ENCODE results near the gene DCAF5. TPM values are rescaled to one million over a fixed set of nuclear protein-coding genes. Genes with fewer than 3 reads are reported as not detected.

The DCAF5 gene
- total RNA-seq, 1 donor from 2014 or later, result 14.5 TPM

DNA sequence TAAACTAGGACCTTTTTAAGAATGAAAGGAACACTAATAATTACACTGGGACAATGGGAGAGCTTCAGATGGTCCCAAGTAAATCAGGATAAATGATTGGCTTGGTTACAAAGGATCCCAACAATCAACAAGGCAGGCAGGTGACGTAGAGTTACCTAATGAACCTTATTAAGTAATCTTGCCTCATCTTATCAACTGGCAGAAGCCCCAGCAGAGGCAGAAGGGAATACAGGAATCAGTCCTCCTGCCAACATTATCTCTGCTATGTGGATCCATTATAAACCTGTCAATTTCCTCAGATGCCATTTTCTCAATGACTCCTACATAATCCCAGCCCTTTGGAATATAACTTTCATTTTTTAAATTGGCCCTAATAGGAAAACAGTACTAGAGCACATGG, 11.4 kb downstream of the DCAF5 start:
- TF ChIP-seq, protein P1, sequence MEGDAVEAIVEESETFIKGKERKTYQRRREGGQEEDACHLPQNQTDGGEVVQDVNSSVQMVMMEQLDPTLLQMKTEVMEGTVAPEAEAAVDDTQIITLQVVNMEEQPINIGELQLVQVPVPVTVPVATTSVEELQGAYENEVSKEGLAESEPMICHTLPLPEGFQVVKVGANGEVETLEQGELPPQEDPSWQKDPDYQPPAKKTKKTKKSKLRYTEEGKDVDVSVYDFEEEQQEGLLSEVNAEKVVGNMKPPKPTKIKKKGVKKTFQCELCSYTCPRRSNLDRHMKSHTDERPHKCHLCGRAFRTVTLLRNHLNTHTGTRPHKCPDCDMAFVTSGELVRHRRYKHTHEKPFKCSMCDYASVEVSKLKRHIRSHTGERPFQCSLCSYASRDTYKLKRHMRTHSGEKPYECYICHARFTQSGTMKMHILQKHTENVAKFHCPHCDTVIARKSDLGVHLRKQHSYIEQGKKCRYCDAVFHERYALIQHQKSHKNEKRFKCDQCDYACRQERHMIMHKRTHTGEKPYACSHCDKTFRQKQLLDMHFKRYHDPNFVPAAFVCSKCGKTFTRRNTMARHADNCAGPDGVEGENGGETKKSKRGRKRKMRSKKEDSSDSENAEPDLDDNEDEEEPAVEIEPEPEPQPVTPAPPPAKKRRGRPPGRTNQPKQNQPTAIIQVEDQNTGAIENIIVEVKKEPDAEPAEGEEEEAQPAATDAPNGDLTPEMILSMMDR (conservative IDR thresholded peaks at IDR 0.05; ENCODE audit: low read depth, low read length), result no peak
- no peak for DNase-seq (ENCODE audit: low read depth)
- no peak overlapping the region for H3K4me3 ChIP-seq (ENCODE audit: low read depth, low read length)

- no peak overlapping the region for H3K4me3 ChIP-seq (ENCODE audit: low read depth, low read length)
- TF ChIP-seq, protein P1 (conservative IDR thresholded peaks at IDR 0.05; ENCODE audit: low read depth, low read length), result no peak
- no peak for DNase-seq (ENCODE audit: low read depth)
These were observed 13.2 kb downstream of the DCAF5 start for GRCh38 chr14:69139743-69140142.

GRCh38 chr14:69137843-69138535, 14.9 kb downstream of the DCAF5 start:
- no peak for DNase-seq (ENCODE audit: low read depth)
- no peak overlapping the region for H3K4me3 ChIP-seq (ENCODE audit: low read depth, low read length)
- TF ChIP-seq, protein P1 (conservative IDR thresholded peaks at IDR 0.05; ENCODE audit: low read depth, low read length), result no peak

- DNase-seq (ENCODE audit: low read depth), result no peak
These were observed 15.5 kb downstream of the DCAF5 start for GRCh38 chr14:69137416-69137815.

GRCh38 chr14:69135133-69135532, 17.8 kb downstream of the DCAF5 start:
- H3K4me3 ChIP-seq (ENCODE audit: low read depth, low read length), result no peak overlapping the region
- no peak for DNase-seq (ENCODE audit: low read depth)

More at GRCh38 chr14:69137416-69137815, 15.5 kb downstream of the DCAF5 start:
- H3K4me3 ChIP-seq (ENCODE audit: low read depth, low read length), result no peak overlapping the region
- TF ChIP-seq, protein P1 (conservative IDR thresholded peaks at IDR 0.05; ENCODE audit: low read depth, low read length), result no peak

GRCh38 chr14:69133206-69134125, 19.5 kb downstream of the DCAF5 start:
- TF ChIP-seq, protein P1 (conservative IDR thresholded peaks at IDR 0.05; ENCODE audit: low read depth, low read length), result no peak
- H3K4me3 ChIP-seq (ENCODE audit: low read depth, low read length), result no peak overlapping the region
- no peak for DNase-seq (ENCODE audit: low read depth)

More at GRCh38 chr14:69135133-69135532, 17.8 kb downstream of the DCAF5 start:
- TF ChIP-seq, protein P1 (conservative IDR thresholded peaks at IDR 0.05; ENCODE audit: low read depth, low read length), result no peak

Measured in epithelial cell of proximal tubule (primary cell).